Heart left ventricle (tissue), 13 donors: ENCODE results near the gene SUCLG1.

ENCODE experiments used
- POLR2A ChIP-seq, 2 donors: fragments of 450-650 bp; IDR thresholded peaks; one replicate each; pipeline ENCODE4 v1.6.1; 2017; ENCODE audit warnings: antibody characterized with exemption in 2 of 2, mild to moderate bottlenecking in 2 of 2, moderate library complexity in 2 of 2
- TF ChIP-seq, protein P1 (sequence below), 12 donors: fragments of 200-600 bp; sonication (generic) in 4 of 12; IDR thresholded peaks; one replicate each; pipeline versions ENCODE4 v1.5.0 to v1.8.0; 2018 to 2022; ENCODE audit warnings: antibody characterized with exemption in 12 of 12, mild to moderate bottlenecking in 5 of 12
- donor health status: ischemic (EF 13 %, LVEDD 7.1; RV severe dilation, severe dysfunction).
- donor health status: DM: no; HTN: yes; CAD: no.
- donor health status: DM: no; HTN: no; CAD: no.
- donor health status: ischemic (EF 25% LVEDD 6.9; RV normal size, moderate dysfunction).
- donor health status: ischemic (EF 25% LVEDD 5.7; RV mildly dilated, moderate dysfunction).
- donor health status: ischemic (EF 35%, LVEDD 5.7; RV mildly dilated, moderate dysfunction).
- donor health status: nonischemic (EF 11% LVEDD 7.7; RV severe dilation, severe dysfunction).
- donor health status: DM: yes; HTN: yes; CAD: no.
- donor health status: PGD.
- donor health status: ischemic (EF 29% LVEDD 5.4; RV normal size, mild dysfunction).
- donor health status: nonischemic (EF 23%, LVEDD 6.1; RV moderate dilation, normal function).

DNA sequence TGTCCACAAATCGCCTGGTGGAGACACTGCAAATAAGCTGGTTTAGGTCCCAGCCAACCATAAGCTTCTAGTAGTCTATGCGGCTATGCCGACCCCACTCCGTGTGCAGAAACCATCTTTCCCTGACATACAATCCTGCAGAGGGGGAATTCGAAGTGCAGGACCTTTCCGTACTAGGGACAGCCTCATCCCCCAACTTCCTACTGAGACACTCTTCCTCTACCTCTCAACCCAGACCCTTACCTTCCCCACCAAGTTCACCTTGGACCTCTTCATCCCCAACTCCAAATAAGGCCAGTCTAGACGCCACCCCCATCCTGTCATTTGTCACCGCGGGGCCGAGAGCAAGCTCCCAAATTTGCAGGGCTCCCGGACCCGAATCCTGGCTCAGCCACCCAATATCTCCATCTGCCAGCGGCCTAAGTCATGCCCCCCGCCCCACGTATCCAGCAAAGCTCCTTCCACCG is 496 bp downstream of the SUCLG1 start:
- TF ChIP-seq, protein P1, sequence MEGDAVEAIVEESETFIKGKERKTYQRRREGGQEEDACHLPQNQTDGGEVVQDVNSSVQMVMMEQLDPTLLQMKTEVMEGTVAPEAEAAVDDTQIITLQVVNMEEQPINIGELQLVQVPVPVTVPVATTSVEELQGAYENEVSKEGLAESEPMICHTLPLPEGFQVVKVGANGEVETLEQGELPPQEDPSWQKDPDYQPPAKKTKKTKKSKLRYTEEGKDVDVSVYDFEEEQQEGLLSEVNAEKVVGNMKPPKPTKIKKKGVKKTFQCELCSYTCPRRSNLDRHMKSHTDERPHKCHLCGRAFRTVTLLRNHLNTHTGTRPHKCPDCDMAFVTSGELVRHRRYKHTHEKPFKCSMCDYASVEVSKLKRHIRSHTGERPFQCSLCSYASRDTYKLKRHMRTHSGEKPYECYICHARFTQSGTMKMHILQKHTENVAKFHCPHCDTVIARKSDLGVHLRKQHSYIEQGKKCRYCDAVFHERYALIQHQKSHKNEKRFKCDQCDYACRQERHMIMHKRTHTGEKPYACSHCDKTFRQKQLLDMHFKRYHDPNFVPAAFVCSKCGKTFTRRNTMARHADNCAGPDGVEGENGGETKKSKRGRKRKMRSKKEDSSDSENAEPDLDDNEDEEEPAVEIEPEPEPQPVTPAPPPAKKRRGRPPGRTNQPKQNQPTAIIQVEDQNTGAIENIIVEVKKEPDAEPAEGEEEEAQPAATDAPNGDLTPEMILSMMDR (IDR thresholded peaks at IDR 0.05): no peak
- no peak for TF ChIP-seq POLR2A (IDR thresholded peaks at IDR 0.05)
